HEK293 (cell line): Measurements from ENCODE around the gene RNU1-2.
"Not testable (repeated sequence)": the region's sequence is repeated elsewhere in the genome, so short reads cannot be mapped to it uniquely, and the experiment has no call there.

Experiments
- CTCF ChIA-PET: fragments of 350-600 bp; formaldehyde crosslinking; extraction: SDS; loops from one replicate; lab custom pipeline; 2021; ENCODE audit warnings: antibody characterized with exemption; lab: Yijun Ruan, JAX
- POLR2A ChIA-PET: fragments of 300-600 bp; formaldehyde crosslinking; extraction: SDS; loops from one replicate; lab custom pipeline; 2020; ENCODE audit warnings: antibody characterized with exemption, inconsistent platforms; lab: Yijun Ruan, JAX
- H3K27ac ChIP-seq: fragments of 200-500 bp; sonication (Bioruptor generic); 2 replicates; pipeline ENCODE4 v1.5.1; 2014; ENCODE audit warnings: low read depth, low read length, control low read depth, inconsistent platforms; ENCODE audit errors: extremely low read depth
- H3K36me3 ChIP-seq, 2 experiments: fragments of 200-500 bp in 1 of 2; sonication (Bioruptor generic) in 1 of 2; 1 replicate in 1 of 2; 2 replicates in 1 of 2; pipeline ENCODE4 v1.5.1; 2014 to 2017; ENCODE audit warnings: inconsistent platforms in 2 of 2, low read length in 2 of 2; ENCODE audit not compliant: control insufficient read depth in 2 of 2, insufficient read depth in 1 of 2
- H3K4me1 ChIP-seq: fragments of 200-500 bp; sonication (Bioruptor generic); 2 replicates; pipeline ENCODE4 v1.5.1; 2014; ENCODE audit warnings: mild to moderate bottlenecking, low read length, inconsistent platforms; ENCODE audit not compliant: control insufficient read depth, insufficient read depth
- H3K4me3 ChIP-seq: 2 replicates; pipeline ENCODE4 v1.5.1; 2011; ENCODE audit warnings: low read depth, mild to moderate bottlenecking, control low read depth, low read length, moderate library complexity
- H3K9me3 ChIP-seq: fragments of 200-500 bp; sonication (Bioruptor generic); 2 replicates; pipeline ENCODE4 v1.5.1; 2014; ENCODE audit warnings: low read depth, low read length, inconsistent platforms; ENCODE audit not compliant: control insufficient read depth, insufficient read depth
- KLF9 ChIP-seq: fragments of 450-650 bp; formaldehyde crosslinking; IDR thresholded peaks from 2 replicates; pipeline ENCODE4 v1.5.1; 2016; ENCODE audit warnings: missing biosample characterization, missing genetic modification characterization, low read depth
- PATZ1 ChIP-seq: fragments of 450-650 bp; formaldehyde crosslinking; IDR thresholded peaks from 2 replicates; pipeline ENCODE4 v1.5.1; 2016; ENCODE audit warnings: missing biosample characterization, missing genetic modification characterization
- PRDM10 ChIP-seq: fragments of 450-650 bp; formaldehyde crosslinking; IDR thresholded peaks from 2 replicates; pipeline ENCODE4 v1.5.1; 2016; ENCODE audit warnings: missing biosample characterization, missing genetic modification characterization
- RBAK ChIP-seq: fragments of 450-650 bp; formaldehyde crosslinking; IDR thresholded peaks from 2 replicates; pipeline ENCODE4 v1.5.1; 2016; ENCODE audit warnings: missing biosample characterization, missing genetic modification characterization
- REST ChIP-seq: fragments of 450-650 bp; formaldehyde crosslinking; IDR thresholded peaks from 2 replicates; pipeline ENCODE4 v1.5.1; 2016; ENCODE audit warnings: missing biosample characterization, missing genetic modification characterization
- SCRT2 ChIP-seq: fragments of 450-650 bp; formaldehyde crosslinking; IDR thresholded peaks from 2 replicates; pipeline ENCODE4 v1.5.1; 2016; ENCODE audit warnings: missing biosample characterization, missing genetic modification characterization
- ZBTB17 ChIP-seq: fragments of 450-650 bp; formaldehyde crosslinking; IDR thresholded peaks from 2 replicates; pipeline ENCODE4 v1.5.1; 2016; ENCODE audit warnings: missing biosample characterization, missing genetic modification characterization
- ZNF26 ChIP-seq: fragments of 450-650 bp; formaldehyde crosslinking; IDR thresholded peaks from 2 replicates; pipeline ENCODE4 v1.5.1; 2016; ENCODE audit warnings: missing biosample characterization, missing genetic modification characterization
- ZNF274 ChIP-seq, 2 experiments: fragments of 200-500 bp in 1 of 2; fragments of 450-650 bp in 1 of 2; sonication (Bioruptor generic) in 1 of 2; formaldehyde crosslinking in 1 of 2; IDR thresholded peaks; 2 replicates each; pipeline versions ENCODE4 v1.5.1 to v1.6.1; 2014 to 2016; ENCODE audit warnings: borderline replicate concordance in 1 of 2, inconsistent platforms in 1 of 2, low read length in 1 of 2, missing biosample characterization in 1 of 2, missing genetic modification characterization in 1 of 2
- ZNF341 ChIP-seq: fragments of 450-650 bp; formaldehyde crosslinking; IDR thresholded peaks from 2 replicates; pipeline ENCODE4; 2016; ENCODE audit warnings: low read depth, missing biosample characterization, missing genetic modification characterization
- ZNF501 ChIP-seq: fragments of 450-650 bp; formaldehyde crosslinking; IDR thresholded peaks from 2 replicates; pipeline ENCODE4 v1.5.1; 2016; ENCODE audit warnings: missing biosample characterization, missing genetic modification characterization
- ZNF513 ChIP-seq: fragments of 450-650 bp; IDR thresholded peaks from 2 replicates; pipeline ENCODE4 v1.5.1; 2018; ENCODE audit warnings: missing biosample characterization, missing genetic modification characterization
- ZNF660 ChIP-seq: fragments of 450-650 bp; IDR thresholded peaks from 2 replicates; pipeline ENCODE4 v1.5.1; 2018; ENCODE audit warnings: missing biosample characterization, mild to moderate bottlenecking, missing genetic modification characterization
- ZNF768 ChIP-seq: fragments of 450-650 bp; formaldehyde crosslinking; IDR thresholded peaks from 2 replicates; pipeline ENCODE4 v1.5.1; 2018; ENCODE audit warnings: missing biosample characterization, mild to moderate bottlenecking, missing genetic modification characterization
- ZNF785 ChIP-seq: fragments of 450-650 bp; formaldehyde crosslinking; IDR thresholded peaks from 2 replicates; pipeline ENCODE4 v1.5.1; 2016; ENCODE audit warnings: missing biosample characterization, missing genetic modification characterization

The RNU1-2 gene

GRCh38 chr1:16911851-16912721, 16.3 kb downstream of the RNU1-2 start:
- H3K9me3 ChIP-seq, H3K36me3 ChIP-seq, CTCF ChIA-PET, H3K27ac ChIP-seq, H3K4me3 ChIP-seq, H3K4me1 ChIP-seq: not testable (repeated sequence)
- POLR2A ChIA-PET: interaction anchor here (1.2 kb wide), 1 partner anchor 191 kb away, joined by 3 read pairs; no protein-coding TSS in a partner anchor
- peak; percentile 57; the same call in 1 of the 2 replicates for TF ChIP-seq ZNF768 (tag by site-specific recombination)

- H3K36me3 ChIP-seq, H3K27ac ChIP-seq, CTCF ChIA-PET, H3K9me3 ChIP-seq, H3K4me1 ChIP-seq, H3K4me3 ChIP-seq: not testable (repeated sequence)
- POLR2A ChIA-PET: interaction anchor here (1.2 kb wide), 1 partner anchor 191 kb away, joined by 3 read pairs; no protein-coding TSS in a partner anchor
Measured at GRCh38 chr1:16912742-16913141, 17.0 kb downstream of the RNU1-2 start.

GRCh38 chr1:16913181-16913832, 17.5 kb downstream of the RNU1-2 start:
- CTCF ChIA-PET: no interaction called here
- H3K27ac ChIP-seq: peak overlapping the region; percentile 42; the same call in 1 of the 2 replicates
- POLR2A ChIA-PET: interaction anchor here (1.2 kb wide), 1 partner anchor 190 kb away, joined by 3 read pairs; no protein-coding TSS in a partner anchor
- no peaks in the 10 kb centered on the region for H3K36me3 ChIP-seq
- H3K4me3 ChIP-seq: peak overlapping the region; percentile 72
- H3K9me3 ChIP-seq: no peaks in the 10 kb centered on the region
- H3K4me1 ChIP-seq: peaks cover 3% of the 10 kb centered on the region
- TF ChIP-seq REST (tag by site-specific recombination) (no peak), SCRT2 (tag by site-specific recombination) (no peak), PRDM10 (tag by site-specific recombination) (no peak), ZNF274 (IDR thresholded peaks at IDR 0.05; ENCODE audit: low read length) (no peak), ZNF274 (tag by site-specific recombination; IDR thresholded peaks at IDR 0.05; ENCODE audit: borderline replicate concordance) (no peak), ZNF501 (tag by site-specific recombination) (no peak), ZNF26 (tag by site-specific recombination) (no peak), ZNF513 (tag by site-specific recombination) (no peak), ZNF785 (tag by site-specific recombination) (peak; percentile 64; the same call in 1 of the 2 replicates), ZNF660 (tag by site-specific recombination) (no peak), PATZ1 (no peak; the same call in 1 of the 2 replicates), ZBTB17 (tag by site-specific recombination) (peak; percentile 85), KLF9 (tag by site-specific recombination) (no peak; the same call in 1 of the 2 replicates), RBAK (tag by site-specific recombination) (no peak), ZNF341 (tag by site-specific recombination) (no peak)
